Stomach (tissue), 4 donors: ENCODE results near the gene ABCC1.

Experiments
- CTCF ChIP-seq, 7 experiments: fragments of 450-650 bp in 4 of 7; fragments of 200-600 bp in 3 of 7; sonication (generic) in 3 of 7; IDR thresholded peaks; one replicate each; pipeline ENCODE4 v1.5.1; 2016 to 2019; ENCODE audit warnings: antibody characterized with exemption in 7 of 7, control low read depth in 2 of 7, mild to moderate bottlenecking in 1 of 7
- POLR2A ChIP-seq, 4 donors: fragments of 450-650 bp; IDR thresholded peaks; one replicate each; pipeline ENCODE4 v1.6.1; 2016; ENCODE audit warnings: antibody characterized with exemption in 4 of 4, control low read depth in 2 of 4, mild to moderate bottlenecking in 1 of 4, moderate library complexity in 1 of 4
- POLR2AphosphoS5 ChIP-seq, 3 donors: sonication (generic); formaldehyde crosslinking; IDR thresholded peaks; one replicate each; pipeline ENCODE4 v1.6.1; 2016; ENCODE audit warnings: antibody characterized with exemption in 3 of 3

GRCh38 chr16:16122264-16122663 lies 172.8 kb downstream of the ABCC1 start:
- no peak for TF ChIP-seq POLR2A (IDR thresholded peaks at IDR 0.05)
- TF ChIP-seq CTCF (IDR thresholded peaks at IDR 0.05): no peak
- no peak for TF ChIP-seq POLR2AphosphoS5 (IDR thresholded peaks at IDR 0.05)
